Measurements from ENCODE around the gene OR6T1. TPM values are rescaled to one million over a fixed set of nuclear protein-coding genes. Genes with fewer than 3 reads are reported as not detected.

Gene OR6T1
- not detected in 2 replicates for total RNA-seq

GRCh38 chr11:123943738-123944137 is at the start of gene OR6T1:
Gene OR6T1, minus strand, starts transcription at chr11:123943838. Its CDS starts 0 bp downstream, at chr11:123943838.

GRCh38 chr11:123977731-123978347 is 34.2 kb upstream of the OR6T1 start, which contains the start of gene OR10S1:
Gene OR10S1, minus strand, starts transcription at chr11:123977781. Its CDS starts 117 bp downstream, at chr11:123977664.

GRCh38 chr11:123939317-123939716 is 4.3 kb downstream of the OR6T1 start, which contains the start of gene OR4D5:
Gene OR4D5, plus strand, starts transcription at chr11:123939617. Its CDS starts 0 bp downstream, at chr11:123939617.

GRCh38 chr11:123901867-123902266 is 41.8 kb downstream of the OR6T1 start, which contains the start of gene OR8D4:
Gene OR8D4, plus strand, starts transcription at chr11:123902167. Its CDS starts 4,265 bp downstream, at chr11:123906432.

Other genes starting within 250 kb of the OR6T1 start
- 4.0 and 7.9 TPM in 2 replicates for gene ZNF202, start 202.2 kb downstream of the OR6T1 start, total RNA-seq
- not detected in 2 replicates for gene OR6X1, start 189.3 kb downstream of the OR6T1 start, total RNA-seq
- gene OR6M1, start 137.5 kb downstream of the OR6T1 start, total RNA-seq, result 0.09 TPM in 1 of 2 replicates, not detected in the other
- not detected in 2 replicates for gene TMEM225, start 58.2 kb downstream of the OR6T1 start, total RNA-seq
- gene OR8D4, start 41.7 kb downstream of the OR6T1 start, total RNA-seq, result not detected in 2 replicates
- not detected in 2 replicates for gene OR4D5, start 4.2 kb downstream of the OR6T1 start, total RNA-seq
- gene OR10S1, start 33.9 kb upstream of the OR6T1 start, total RNA-seq, result not detected in 2 replicates
- gene OR10G6, start 51.3 kb upstream of the OR6T1 start, total RNA-seq, result not detected in 2 replicates
- gene OR10G4, start 69.2 kb upstream of the OR6T1 start, total RNA-seq, result not detected in 2 replicates
- gene OR10G9, start 79.2 kb upstream of the OR6T1 start, total RNA-seq, result not detected in 2 replicates
- gene OR10G8, start 83.0 kb upstream of the OR6T1 start, total RNA-seq, result not detected in 2 replicates
- not detected in 2 replicates for gene OR10G7, start 97.5 kb upstream of the OR6T1 start, total RNA-seq
- gene VWA5A, start 171.6 kb upstream of the OR6T1 start, total RNA-seq, result 1.7 and 5.3 TPM in 2 replicates
- not detected in 2 replicates for gene OR10D3, start 239.5 kb upstream of the OR6T1 start, total RNA-seq